DMS153 treated with DMSO at 0.1 percent for 48 hours (cell line): Measurements from ENCODE around the gene ARHGEF16.

Experiments
- DNase-seq: peaks from one replicate; lab custom pipeline; 2025; ENCODE audit not compliant: unreplicated experiment; lab: John Stamatoyannopoulos, UW

ARHGEF16 gene

GRCh38 chr1:3515272-3515671, 60.8 kb downstream of the ARHGEF16 start:
- DNase-seq: no peak

GRCh38 chr1:3515774-3516480, 61.5 kb downstream of the ARHGEF16 start:
- no peak for DNase-seq

- DNase-seq: no peak
Measured at GRCh38 chr1:3516481-3516869, 62.0 kb downstream of the ARHGEF16 start.

- no peak for DNase-seq
Measured at GRCh38 chr1:3516911-3517675, 62.6 kb downstream of the ARHGEF16 start.

- no peak for DNase-seq
Measured at GRCh38 chr1:3518256-3518655, 63.8 kb downstream of the ARHGEF16 start.

GRCh38 chr1:3518756-3519155, 64.3 kb downstream of the ARHGEF16 start:
- no peak for DNase-seq

- no peak for DNase-seq
Measured at GRCh38 chr1:3519301-3519885, 64.9 kb downstream of the ARHGEF16 start.

GRCh38 chr1:3520419-3521378, 66.2 kb downstream of the ARHGEF16 start:
- DNase-seq: no peak

- no peak for DNase-seq
Measured at GRCh38 chr1:3521426-3521825, 67.0 kb downstream of the ARHGEF16 start.

- DNase-seq: no peak
Measured at GRCh38 chr1:3522112-3522511, 67.6 kb downstream of the ARHGEF16 start.

GRCh38 chr1:3522564-3523265, 68.2 kb downstream of the ARHGEF16 start:
- no peak for DNase-seq

- DNase-seq: no peak
Measured at GRCh38 chr1:3523980-3524379, 69.5 kb downstream of the ARHGEF16 start.

GRCh38 chr1:3524556-3525203, 70.2 kb downstream of the ARHGEF16 start:
- no peak for DNase-seq

GRCh38 chr1:3525551-3526482, 71.4 kb downstream of the ARHGEF16 start:
- DNase-seq: no peak

GRCh38 chr1:3527774-3528173, 73.3 kb downstream of the ARHGEF16 start:
- DNase-seq: no peak

GRCh38 chr1:3529099-3529729, 74.7 kb downstream of the ARHGEF16 start:
- DNase-seq: no peak

GRCh38 chr1:3530086-3530925, 75.8 kb downstream of the ARHGEF16 start:
- DNase-seq: no peak
